A673 (cell line): ENCODE results near the gene CACNA2D1.

Source experiments
- CTCF ChIP-seq: fragments of 300-800, 200-600 bp; sonication (generic); conservative IDR thresholded peaks from 2 replicates; pipeline ENCODE4 v1.5.1; 2017; ENCODE audit warnings: low read depth, mild to moderate bottlenecking, antibody characterized with exemption, low read length, moderate library complexity, mixed read lengths
- EZH2 ChIP-seq: fragments of 200-600 bp; sonication (generic); IDR thresholded peaks from 2 replicates; pipeline ENCODE4 v1.6.1; 2017; ENCODE audit warnings: borderline replicate concordance, low read depth, mild to moderate bottlenecking, mixed read lengths, antibody characterized with exemption, low read length; ENCODE audit not compliant: poor library complexity, severe bottlenecking

GRCh38 chr7:82384779-82385178, 58.8 kb downstream of the CACNA2D1 start:
- TF ChIP-seq CTCF (no peak), EZH2 (no peak)
